BE2C (cell line): Measurements from ENCODE around the gene TBX15.

Source experiments
- DNase-seq: peaks from one replicate; pipeline ENCODE4 v3.0.0-alpha.2; 2020
- H3K27me3 ChIP-seq: fragments of 250-450 bp; sonication (Bioruptor Pico); 2 replicates; pipeline ENCODE4 v1.5.1; 2020; ENCODE audit warnings: mild to moderate bottlenecking
- H3K36me3 ChIP-seq: fragments of 250-450 bp; sonication (Bioruptor Pico); 2 replicates; pipeline ENCODE4 v1.5.1; 2020; ENCODE audit warnings: mild to moderate bottlenecking
- H3K4me1 ChIP-seq: fragments of 250-450 bp; sonication (Bioruptor Pico); 2 replicates; pipeline ENCODE4 v1.5.1; 2020
- H3K4me3 ChIP-seq: 2 replicates; pipeline ENCODE4 v1.5.1; 2011; ENCODE audit warnings: low read depth, low read length
- H3K9me3 ChIP-seq: fragments of 250-450 bp; sonication (Bioruptor Pico); 2 replicates; pipeline ENCODE4 v1.5.1; 2020
- CTCF ChIP-seq: IDR thresholded peaks from 2 replicates; pipeline ENCODE4 v1.5.1; 2012; ENCODE audit warnings: mild to moderate bottlenecking, low read depth, low read length

Gene TBX15

GRCh38 chr1:118902711-118903191 is 85.4 kb downstream of the TBX15 start:
- no peaks in the 10 kb centered on the region for H3K4me1 ChIP-seq
- no peak overlapping the region for H3K4me3 ChIP-seq
- H3K36me3 ChIP-seq: no peaks in the 10 kb centered on the region
- no peaks in the 10 kb centered on the region for H3K27me3 ChIP-seq
- no peak for DNase-seq
- TF ChIP-seq CTCF: no peak
- no peaks in the 10 kb centered on the region for H3K9me3 ChIP-seq

GRCh38 chr1:118902299-118902698 is 85.8 kb downstream of the TBX15 start:
- no peaks in the 10 kb centered on the region for H3K9me3 ChIP-seq
- no peak overlapping the region for H3K4me3 ChIP-seq
- no peaks in the 10 kb centered on the region for H3K27me3 ChIP-seq
- no peak for DNase-seq
- no peaks in the 10 kb centered on the region for H3K4me1 ChIP-seq
- H3K36me3 ChIP-seq: no peaks in the 10 kb centered on the region
- TF ChIP-seq CTCF: no peak

- Histone ChIP-seq H3K27me3 (no peaks in the 10 kb centered on the region), H3K36me3 (no peaks in the 10 kb centered on the region), H3K4me3 (no peak overlapping the region), H3K9me3 (no peaks in the 10 kb centered on the region), H3K4me1 (no peaks in the 10 kb centered on the region)
- no peak for TF ChIP-seq CTCF
- no peak for DNase-seq
Measured at GRCh38 chr1:118900643-118901440, 87.3 kb downstream of the TBX15 start.

- Histone ChIP-seq H3K36me3 (no peaks in the 10 kb centered on the region), H3K4me3 (no peak overlapping the region), H3K9me3 (no peaks in the 10 kb centered on the region), H3K4me1 (no peaks in the 10 kb centered on the region), H3K27me3 (no peaks in the 10 kb centered on the region)
- DNase-seq: no peak
- no peak for TF ChIP-seq CTCF
Measured at GRCh38 chr1:118899340-118899739, 88.8 kb downstream of the TBX15 start.

GRCh38 chr1:118898712-118899111 is 89.4 kb downstream of the TBX15 start:
- no peak overlapping the region for H3K4me3 ChIP-seq
- DNase-seq: no peak
- H3K4me1 ChIP-seq: no peaks in the 10 kb centered on the region
- TF ChIP-seq CTCF: no peak
- H3K36me3 ChIP-seq: no peaks in the 10 kb centered on the region
- H3K27me3 ChIP-seq: no peaks in the 10 kb centered on the region
- H3K9me3 ChIP-seq: no peaks in the 10 kb centered on the region

DNA sequence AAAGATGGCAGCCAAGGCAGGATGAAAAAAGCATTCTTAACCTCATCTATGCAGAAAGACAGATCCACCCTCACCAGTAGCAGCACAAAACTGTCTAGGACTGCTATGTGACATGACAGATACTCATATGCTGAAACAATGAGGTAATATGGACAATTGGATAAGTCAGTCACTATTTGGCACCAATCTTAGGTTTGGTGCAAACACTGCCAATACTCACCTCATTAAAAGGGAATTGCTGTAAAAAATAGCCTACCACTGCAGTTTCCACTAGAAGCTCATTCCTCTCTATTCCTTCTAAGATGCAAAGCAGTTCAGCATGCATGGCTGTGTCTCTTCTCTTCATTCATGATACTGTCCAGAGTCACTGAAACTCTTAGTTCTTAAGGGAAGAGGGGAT is 91.7 kb downstream of the TBX15 start:
- no peaks in the 10 kb centered on the region for H3K36me3 ChIP-seq
- no peak overlapping the region for H3K4me3 ChIP-seq
- H3K9me3 ChIP-seq: no peaks in the 10 kb centered on the region
- TF ChIP-seq CTCF: no peak
- no peaks in the 10 kb centered on the region for H3K4me1 ChIP-seq
- no peaks in the 10 kb centered on the region for H3K27me3 ChIP-seq
- DNase-seq: no peak
